BJ (cell line): ENCODE results near the gene ARMH2. TPM values are rescaled to one million over a fixed set of nuclear protein-coding genes. Genes with fewer than 3 reads are reported as not detected.

Experiments
- CTCF ChIA-PET: fragments of 350-600 bp; formaldehyde crosslinking; extraction: SDS; loops from one replicate; lab custom pipeline; 2021; ENCODE audit warnings: antibody characterized with exemption, inconsistent platforms; lab: Yijun Ruan, JAX
- POLR2A ChIA-PET: fragments of 300-600 bp; sonication (Branson Sonifier 250); formaldehyde crosslinking; extraction: SDS; loops from one replicate; lab custom pipeline; 2021; ENCODE audit warnings: antibody characterized with exemption; lab: Charles Lee
- DNase-seq: peaks from one replicate; pipeline ENCODE4 v3.0.0-alpha.2; 2011; ENCODE audit warnings: low read depth
- H3K27me3 ChIP-seq: 2 replicates; pipeline ENCODE4 v1.6.0; 2011; ENCODE audit warnings: low read length; ENCODE audit not compliant: control insufficient read depth, insufficient read depth
- H3K36me3 ChIP-seq: 2 replicates; pipeline ENCODE4 v1.5.1; 2011; ENCODE audit warnings: low read length; ENCODE audit not compliant: control insufficient read depth, insufficient read depth
- H3K4me3 ChIP-seq: 2 replicates; pipeline ENCODE4 v1.5.1; 2011; ENCODE audit warnings: low read depth, mild to moderate bottlenecking, control low read depth, low read length
- polyA plus RNA-seq: library from polyadenylated mRNA; depleted of rRNA; stranded (reverse); fragments of >200 nt; gene quantifications from 2 replicates; pipeline ENCODE4 v1.2.3, GENCODE V29; 2011
- TF ChIP-seq, protein P1 (sequence below): IDR thresholded peaks from 2 replicates; pipeline ENCODE4 v1.5.1; 2011; ENCODE audit warnings: low read depth, mild to moderate bottlenecking, control low read depth, inconsistent platforms, low read length, moderate library complexity; ENCODE audit not compliant: insufficient read depth

ARMH2 gene
- polyA plus RNA-seq, 1 experiment, result not detected

DNA sequence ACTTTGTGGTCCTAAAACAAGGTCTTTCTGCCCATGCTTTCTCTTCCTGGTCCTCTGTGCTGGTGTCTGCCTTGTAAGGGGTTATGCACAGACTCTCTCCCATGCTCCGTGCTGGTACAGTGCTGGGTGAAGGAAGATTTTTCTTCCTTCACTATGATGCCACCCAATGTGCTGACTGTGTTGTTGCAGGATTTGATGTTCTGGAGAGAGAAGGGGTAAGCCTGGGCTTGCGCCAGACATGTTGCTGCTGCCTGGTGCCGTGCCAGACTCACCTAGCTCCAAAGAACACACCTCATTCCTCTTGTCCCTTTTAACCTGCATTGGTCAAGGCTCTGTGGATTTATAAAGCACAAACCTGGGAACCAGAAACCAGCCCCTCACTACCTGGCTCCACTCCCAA, 28.4 kb upstream of the ARMH2 start:
- TF ChIP-seq, protein P1, sequence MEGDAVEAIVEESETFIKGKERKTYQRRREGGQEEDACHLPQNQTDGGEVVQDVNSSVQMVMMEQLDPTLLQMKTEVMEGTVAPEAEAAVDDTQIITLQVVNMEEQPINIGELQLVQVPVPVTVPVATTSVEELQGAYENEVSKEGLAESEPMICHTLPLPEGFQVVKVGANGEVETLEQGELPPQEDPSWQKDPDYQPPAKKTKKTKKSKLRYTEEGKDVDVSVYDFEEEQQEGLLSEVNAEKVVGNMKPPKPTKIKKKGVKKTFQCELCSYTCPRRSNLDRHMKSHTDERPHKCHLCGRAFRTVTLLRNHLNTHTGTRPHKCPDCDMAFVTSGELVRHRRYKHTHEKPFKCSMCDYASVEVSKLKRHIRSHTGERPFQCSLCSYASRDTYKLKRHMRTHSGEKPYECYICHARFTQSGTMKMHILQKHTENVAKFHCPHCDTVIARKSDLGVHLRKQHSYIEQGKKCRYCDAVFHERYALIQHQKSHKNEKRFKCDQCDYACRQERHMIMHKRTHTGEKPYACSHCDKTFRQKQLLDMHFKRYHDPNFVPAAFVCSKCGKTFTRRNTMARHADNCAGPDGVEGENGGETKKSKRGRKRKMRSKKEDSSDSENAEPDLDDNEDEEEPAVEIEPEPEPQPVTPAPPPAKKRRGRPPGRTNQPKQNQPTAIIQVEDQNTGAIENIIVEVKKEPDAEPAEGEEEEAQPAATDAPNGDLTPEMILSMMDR, result no peak
- no peak overlapping the region for H3K4me3 ChIP-seq
- POLR2A ChIA-PET, result no interaction called here
- CTCF ChIA-PET, result interaction anchor here (1.0 kb wide), 1 partner anchor 19 kb away, joined by 3 read pairs; no protein-coding TSS in a partner anchor
- no peak for DNase-seq
- no peaks in the 10 kb centered on the region for H3K27me3 ChIP-seq
- peaks cover 31% of the 10 kb centered on the region for H3K36me3 ChIP-seq

DNA sequence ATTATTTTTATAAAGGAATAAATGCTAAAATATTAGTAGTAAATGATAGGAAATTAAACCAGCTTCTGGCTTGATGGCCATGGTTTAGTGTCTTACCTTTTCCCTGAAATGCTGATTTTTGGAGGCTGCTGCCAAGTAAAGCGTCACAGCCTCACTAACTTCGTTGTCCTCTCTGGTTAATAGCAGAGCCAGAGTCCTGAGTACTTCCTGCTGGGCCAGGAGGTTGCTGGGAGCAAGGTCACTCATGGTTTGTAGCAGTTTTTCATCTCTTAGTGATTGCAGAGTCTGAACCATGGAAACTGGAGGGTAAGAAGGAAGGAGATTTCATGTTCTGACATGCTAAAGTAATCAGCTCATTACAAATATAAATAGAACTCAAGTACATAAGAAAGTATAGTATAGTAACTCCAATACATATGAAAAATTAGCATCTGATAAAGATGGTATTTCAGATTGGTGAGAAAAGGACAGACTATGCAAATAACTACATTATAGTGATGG, 26.5 kb upstream of the ARMH2 start:
- ChIA-PET POLR2A (no interaction called here), CTCF (no interaction called here)
- peaks cover 26% of the 10 kb centered on the region for H3K36me3 ChIP-seq
- no peak for DNase-seq
- no peaks in the 10 kb centered on the region for H3K27me3 ChIP-seq
- H3K4me3 ChIP-seq, result no peak overlapping the region
- TF ChIP-seq, protein P1, result no peak

DNA sequence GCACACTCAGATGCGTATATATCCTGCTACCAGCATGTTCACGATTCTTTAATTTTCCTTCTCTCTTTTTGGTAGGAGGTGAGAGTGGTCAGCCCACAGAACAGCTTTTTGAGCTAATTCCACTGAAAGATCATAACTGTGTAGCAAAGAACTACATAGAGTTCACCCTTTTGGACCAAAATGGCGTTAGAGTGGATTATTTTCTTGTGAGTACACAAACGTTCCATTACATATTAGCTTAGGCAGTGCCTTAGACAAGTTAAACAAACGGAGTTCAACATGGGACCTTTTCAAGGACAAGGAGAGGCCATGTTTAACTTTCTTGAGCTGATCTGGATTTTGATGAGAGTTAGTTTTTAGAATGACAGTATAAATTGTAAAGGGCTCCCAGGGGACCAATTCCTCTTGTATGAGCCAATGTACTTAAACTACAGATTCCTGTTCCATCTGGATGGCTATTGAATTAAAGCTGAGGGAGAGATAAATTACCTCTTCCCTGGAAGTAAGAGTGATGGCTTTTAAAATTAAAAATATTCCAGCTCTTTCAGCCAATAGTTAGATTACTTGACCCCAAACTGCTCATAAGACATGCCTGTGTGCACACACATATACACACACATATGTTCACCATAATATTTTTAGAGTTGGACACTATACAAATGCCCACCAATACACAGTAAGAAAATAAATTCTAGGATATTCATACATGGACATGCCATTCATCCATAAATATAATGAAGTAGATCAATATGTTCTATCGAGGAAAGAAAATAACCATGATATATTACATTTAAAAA, 25.6 kb upstream of the ARMH2 start:
- no peak for DNase-seq
- POLR2A ChIA-PET, result no interaction called here
- TF ChIP-seq, protein P1, result no peak
- CTCF ChIA-PET, result no interaction called here
- peaks cover 26% of the 10 kb centered on the region for H3K36me3 ChIP-seq
- H3K4me3 ChIP-seq, result no peak overlapping the region
- H3K27me3 ChIP-seq, result no peaks in the 10 kb centered on the region

DNA sequence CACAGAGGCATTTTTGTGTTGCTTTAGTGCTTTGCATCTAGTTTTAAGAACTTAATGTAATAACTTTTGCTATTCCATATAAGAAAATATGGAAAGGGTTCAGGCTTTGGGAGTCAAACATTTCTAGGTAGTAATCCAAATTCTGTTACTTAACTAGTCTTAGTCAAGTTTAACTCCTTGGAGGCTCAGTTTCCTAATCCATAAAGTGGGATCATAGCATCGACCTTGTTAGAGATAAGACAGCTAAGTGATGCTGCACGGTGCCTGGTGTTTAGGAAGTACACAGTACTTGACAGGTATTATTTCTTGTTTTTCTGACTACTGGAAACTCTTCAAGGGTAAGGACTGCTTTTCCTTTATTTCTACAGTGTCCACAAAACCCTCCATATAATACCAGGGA, 24.5 kb upstream of the ARMH2 start:
- no peak for DNase-seq
- ChIA-PET CTCF (interaction anchor here (0.9 kb wide), 1 partner anchor 247 kb away, joined by 3 read pairs; no protein-coding TSS in a partner anchor), POLR2A (no interaction called here)
- Histone ChIP-seq H3K27me3 (no peaks in the 10 kb centered on the region), H3K4me3 (no peak overlapping the region), H3K36me3 (peaks cover 27% of the 10 kb centered on the region)
- TF ChIP-seq, protein P1, result no peak

DNA sequence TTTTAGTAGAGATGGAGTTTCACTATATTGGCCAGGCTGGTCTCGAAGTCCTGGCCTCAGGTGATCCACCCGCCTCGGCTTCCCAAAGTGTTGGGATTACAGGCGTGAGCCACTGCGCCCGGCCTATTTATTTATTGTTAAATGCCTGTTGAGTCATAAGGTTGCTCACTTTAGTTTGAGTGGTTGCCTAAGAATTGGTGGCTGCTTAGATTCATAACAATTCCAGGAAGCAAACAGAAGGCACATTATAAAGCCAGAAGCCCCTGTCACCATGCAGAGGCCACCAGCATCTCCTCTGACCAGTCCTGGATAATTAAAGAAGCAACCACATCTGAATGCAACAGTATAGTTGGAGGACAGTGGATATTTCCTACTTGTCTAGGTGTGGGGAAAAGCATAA, 24.0 kb upstream of the ARMH2 start:
- no peak for DNase-seq
- no peaks in the 10 kb centered on the region for H3K27me3 ChIP-seq
- TF ChIP-seq, protein P1, result no peak
- CTCF ChIA-PET, result interaction anchor here (0.9 kb wide), 1 partner anchor 248 kb away, joined by 3 read pairs; no protein-coding TSS in a partner anchor
- H3K36me3 ChIP-seq, result peaks cover 24% of the 10 kb centered on the region
- POLR2A ChIA-PET, result no interaction called here
- no peak overlapping the region for H3K4me3 ChIP-seq
